ENCODE results near the gene KLC3. TPM values are rescaled to one million over a fixed set of nuclear protein-coding genes. Genes with fewer than 3 reads are reported as not detected.
A peak's percentile ranks its signal among the peaks of the same experiment; 100 is the strongest.
"Not testable (repeated sequence)": the region's sequence is repeated elsewhere in the genome, so short reads cannot be mapped to it uniquely, and the experiment has no call there.

Gene KLC3
- polyA plus RNA-seq (ENCODE audit: insufficient read length in 4 of 4) = 1 to 10 TPM in 2 of 4 donors, under 1 TPM in 2; 0.27 to 2.1 (median 1.3) TPM

DNA sequence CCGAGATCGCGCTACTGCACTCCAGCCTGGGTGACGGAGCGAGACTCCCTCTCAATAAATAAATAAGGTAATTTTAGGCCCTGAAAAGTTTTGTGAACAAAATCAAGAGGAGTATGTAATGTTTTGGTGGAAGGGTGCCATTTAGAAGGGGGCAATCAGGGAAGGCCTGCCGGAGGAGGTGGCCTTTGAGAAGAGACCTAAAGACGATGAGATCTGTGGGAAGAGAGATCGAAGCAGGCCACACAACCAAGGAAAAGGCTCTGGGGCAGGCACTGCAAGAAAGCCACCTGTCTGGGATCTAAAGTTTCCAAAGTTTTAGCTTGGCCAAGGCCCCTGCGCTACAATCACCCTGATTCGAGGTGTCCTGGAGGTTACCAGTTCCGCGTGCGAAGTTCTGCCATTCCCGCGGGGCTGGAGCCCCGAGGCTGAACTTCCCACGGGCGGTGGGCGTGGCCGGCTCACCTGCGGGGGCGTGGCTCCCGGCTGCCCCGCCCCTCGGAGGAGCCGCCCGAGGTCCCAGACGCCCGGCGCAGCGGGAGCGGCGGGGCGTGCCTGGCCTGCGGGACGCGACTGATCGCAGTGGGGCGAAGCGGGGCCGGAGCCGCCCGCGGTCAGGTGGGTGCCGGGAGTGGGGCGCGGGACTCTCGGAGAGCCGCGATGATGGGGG lies at the start of gene KLC3:
KLC3 (plus strand) TSS at position 519 of the 667 bp plus-strand sequence. CDS start 4,792 bp downstream, outside the sequence.
- no peak for DNase-seq (ENCODE audit: low read depth in 4 of 4, low spot score in 3 of 4)

- no peak for DNase-seq (ENCODE audit: low read depth in 4 of 4, low spot score in 3 of 4)
Measured at GRCh38 chr19:45291834-45292233, 48.7 kb upstream of the KLC3 start.

- no peak for DNase-seq (ENCODE audit: low read depth in 4 of 4, low spot score in 3 of 4)
Measured at GRCh38 chr19:45293682-45294081, 46.9 kb upstream of the KLC3 start.

DNA sequence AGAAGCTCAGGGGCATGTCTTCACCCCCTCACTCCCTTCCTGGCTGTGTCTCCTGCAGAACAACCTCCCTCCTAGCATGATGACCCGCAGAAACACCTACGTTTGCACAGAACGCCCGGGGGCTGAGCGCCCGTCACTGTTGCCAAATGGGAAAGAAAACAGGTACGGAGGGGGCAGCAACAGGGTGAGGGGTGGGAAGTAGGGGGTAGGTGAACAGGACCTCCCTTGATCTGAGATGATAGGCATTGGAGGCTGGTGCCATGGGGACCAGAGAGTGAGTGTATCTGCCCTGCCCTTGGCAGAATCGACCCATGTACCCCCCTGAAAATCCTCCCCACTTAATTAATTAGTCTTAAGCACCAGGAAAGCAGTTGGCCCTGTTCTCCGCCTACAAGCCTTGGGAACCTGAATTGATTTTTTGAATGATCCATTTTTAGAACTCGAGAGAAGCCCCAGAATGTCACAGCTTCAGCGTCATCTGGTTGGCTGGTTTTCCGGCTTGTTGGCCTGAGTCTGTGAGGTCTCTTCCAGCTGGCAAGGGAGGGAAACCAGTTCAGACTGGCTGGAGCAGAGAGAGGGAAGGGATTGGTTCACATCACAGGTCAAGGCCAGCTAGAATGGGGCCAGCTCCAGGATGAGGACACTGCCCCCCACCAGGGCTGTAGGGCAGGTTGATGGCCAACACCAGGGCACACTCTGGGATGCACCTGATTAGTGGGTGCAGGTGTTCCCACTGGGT lies 46.1 kb upstream of the KLC3 start:
- DNase-seq (ENCODE audit: low read depth in 4 of 4, low spot score in 3 of 4) = no peak

GRCh38 chr19:45295873-45296272 lies 44.7 kb upstream of the KLC3 start:
- no peak for DNase-seq (ENCODE audit: low read depth in 4 of 4, low spot score in 3 of 4)

GRCh38 chr19:45296355-45296754 lies 44.2 kb upstream of the KLC3 start:
- DNase-seq (ENCODE audit: low read depth in 4 of 4, low spot score in 3 of 4) = no peak

- no peak for DNase-seq (ENCODE audit: low read depth in 4 of 4, low spot score in 3 of 4)
Measured at GRCh38 chr19:45297674-45298073, 42.9 kb upstream of the KLC3 start.

DNA sequence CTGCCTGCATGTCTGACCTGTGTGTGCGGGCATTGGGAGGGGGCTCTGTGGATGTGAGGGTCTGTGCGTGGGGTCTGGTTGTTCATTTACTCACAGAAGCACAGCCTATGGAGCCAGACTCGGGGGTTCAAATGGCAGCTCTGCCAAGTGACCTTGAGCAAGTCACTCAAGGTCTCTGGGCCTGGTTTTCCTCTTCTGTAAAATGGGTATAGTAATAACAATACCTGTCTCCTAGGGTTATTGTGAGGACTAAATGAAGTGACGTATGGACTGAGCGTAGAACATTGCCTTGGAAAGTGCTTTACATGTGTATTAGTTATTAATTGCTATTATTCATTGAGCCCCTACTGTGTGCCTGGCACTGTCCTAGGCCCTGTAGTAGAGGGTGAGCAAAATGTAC lies 42.3 kb upstream of the KLC3 start:
- no peak for DNase-seq (ENCODE audit: low read depth in 4 of 4, low spot score in 3 of 4)

- DNase-seq (ENCODE audit: low read depth in 4 of 4, low spot score in 3 of 4) = no peak
Measured at GRCh38 chr19:45299719-45300118, 40.8 kb upstream of the KLC3 start.

DNA sequence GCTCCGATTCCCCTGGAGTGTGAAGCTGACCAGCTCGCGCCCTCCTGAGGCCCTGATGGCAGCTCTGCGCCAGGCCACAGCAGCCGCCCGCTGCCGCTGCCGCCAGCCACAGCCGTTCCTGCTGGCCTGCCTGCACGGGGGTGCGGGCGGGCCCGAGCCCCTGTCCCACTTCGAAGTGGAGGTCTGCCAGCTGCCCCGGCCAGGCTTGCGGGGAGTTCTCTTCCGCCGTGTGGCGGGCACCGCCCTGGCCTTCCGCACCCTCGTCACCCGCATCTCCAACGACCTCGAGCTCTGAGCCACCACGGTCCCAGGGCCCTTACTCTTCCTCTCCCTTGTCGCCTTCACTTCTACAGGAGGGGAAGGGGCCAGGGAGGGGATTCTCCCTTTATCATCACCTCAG lies 38.1 kb upstream of the KLC3 start:
- no peak for DNase-seq (ENCODE audit: low read depth in 4 of 4, low spot score in 3 of 4)

DNA sequence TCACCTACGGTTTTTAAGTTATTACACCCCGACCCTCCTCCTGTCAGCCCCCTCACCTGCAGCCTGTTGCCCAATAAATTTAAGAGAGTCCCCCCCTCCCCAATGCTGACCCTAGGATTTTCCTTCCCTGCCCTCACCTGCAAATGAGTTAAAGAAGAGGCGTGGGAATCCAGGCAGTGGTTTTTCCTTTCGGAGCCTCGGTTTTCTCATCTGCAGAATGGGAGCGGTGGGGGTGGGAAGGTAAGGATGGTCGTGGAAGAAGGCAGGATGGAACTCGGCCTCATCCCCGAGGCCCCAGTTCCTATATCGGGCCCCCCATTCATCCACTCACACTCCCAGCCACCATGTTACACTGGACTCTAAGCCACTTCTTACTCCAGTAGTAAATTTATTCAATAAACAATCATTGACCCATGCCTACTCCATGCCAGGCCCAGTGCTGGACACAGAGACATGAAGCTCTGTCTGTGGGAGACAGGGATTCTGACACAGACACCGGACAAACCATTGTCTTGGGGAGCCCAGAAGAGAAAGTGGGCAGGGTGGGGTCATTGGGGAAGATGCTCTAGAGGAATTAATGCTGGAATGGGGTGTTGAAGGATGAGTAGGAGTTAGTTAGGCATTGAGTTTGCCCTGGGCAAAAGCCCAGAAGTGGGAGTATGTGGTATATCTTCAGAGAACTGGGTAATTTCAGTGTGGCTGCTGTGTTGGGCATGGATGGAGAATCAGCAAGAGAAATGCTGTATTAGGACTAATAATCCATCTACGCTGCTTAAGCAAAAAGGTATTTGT lies 37.1 kb upstream of the KLC3 start:
- DNase-seq (ENCODE audit: low read depth in 4 of 4, low spot score in 3 of 4) = no peak

GRCh38 chr19:45304141-45304926 lies 36.2 kb upstream of the KLC3 start:
- no peak for DNase-seq (ENCODE audit: low read depth in 4 of 4, low spot score in 3 of 4)

GRCh38 chr19:45305007-45305406 lies 35.5 kb upstream of the KLC3 start:
- no peak for DNase-seq (ENCODE audit: low read depth in 4 of 4, low spot score in 3 of 4)

DNA sequence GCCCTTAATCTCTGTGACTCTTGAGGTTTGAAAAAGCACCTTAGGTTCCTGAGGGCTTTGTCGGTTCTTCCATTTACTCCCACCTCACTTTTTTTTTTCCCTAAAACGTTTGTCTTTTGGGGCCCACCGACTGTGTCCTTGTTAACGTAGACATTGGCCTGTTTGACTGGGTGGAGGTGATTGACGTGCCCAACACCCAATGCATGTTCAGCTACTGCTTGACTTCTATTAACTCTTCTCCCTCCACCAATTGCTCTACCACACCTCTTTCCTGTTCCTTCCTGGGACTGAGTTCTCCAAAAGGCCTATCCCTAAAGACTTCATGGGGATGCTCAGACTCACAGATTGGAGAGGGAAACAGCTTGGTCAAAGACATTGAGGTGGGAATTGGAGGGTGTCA lies 35.1 kb upstream of the KLC3 start:
- DNase-seq (ENCODE audit: low read depth in 4 of 4, low spot score in 3 of 4) = no peak

- no peak for DNase-seq (ENCODE audit: low read depth in 4 of 4, low spot score in 3 of 4)
Measured at GRCh38 chr19:45306040-45306439, 34.5 kb upstream of the KLC3 start.

DNA sequence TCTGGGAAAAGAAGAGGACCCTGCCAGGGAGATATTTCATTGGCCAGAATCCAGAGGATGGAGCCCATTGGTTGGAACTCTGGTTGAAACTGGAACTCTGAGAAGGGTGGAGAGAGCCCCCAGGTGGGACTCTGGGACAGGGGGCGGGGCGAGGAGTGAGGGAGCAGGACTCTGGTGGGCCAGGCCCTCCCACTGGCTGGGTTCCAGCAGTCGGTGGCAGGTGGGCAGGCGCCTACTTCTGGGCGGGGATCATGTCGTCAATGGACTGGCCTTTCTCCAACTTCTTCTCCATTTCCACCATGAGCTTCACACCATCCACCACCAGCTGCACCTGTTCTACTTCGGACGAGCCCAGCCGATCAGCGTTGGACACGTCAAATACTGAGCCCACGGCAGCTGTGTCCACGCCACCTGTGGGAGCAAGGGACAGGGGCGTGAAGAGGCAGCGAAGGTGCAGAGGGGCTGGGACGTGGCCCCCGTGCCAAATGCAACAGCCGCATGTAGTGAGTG lies 34.0 kb upstream of the KLC3 start:
- peak in 1 of 4 donors; percentile 21 for DNase-seq (ENCODE audit: low read depth in 4 of 4, low spot score in 3 of 4)

DNA sequence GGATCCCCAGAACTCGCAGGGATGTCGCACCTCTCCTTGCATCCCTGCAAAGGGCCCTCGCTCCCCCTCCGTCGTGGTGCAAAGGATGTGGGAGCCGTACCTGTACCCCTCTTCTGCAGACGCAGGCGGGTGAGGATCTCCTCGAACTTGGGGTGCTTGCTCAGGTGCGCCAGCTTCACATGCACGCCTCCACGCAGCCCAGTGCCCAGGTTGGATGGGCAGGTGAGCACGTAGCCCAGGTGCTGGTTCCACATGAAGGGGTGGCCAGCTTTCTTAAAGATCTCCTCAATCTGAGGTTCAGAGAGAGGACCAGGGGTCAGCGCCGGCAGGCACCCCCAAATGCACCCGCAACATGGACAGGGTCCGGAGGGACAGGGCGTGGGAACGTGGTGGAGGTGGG lies 33.2 kb upstream of the KLC3 start:
- DNase-seq (ENCODE audit: low read depth in 4 of 4, low spot score in 3 of 4) = no peak

GRCh38 chr19:45309322-45309721 lies 31.2 kb upstream of the KLC3 start:
- not testable (repeated sequence) for DNase-seq (ENCODE audit: low read depth in 4 of 4, low spot score in 3 of 4)

DNA sequence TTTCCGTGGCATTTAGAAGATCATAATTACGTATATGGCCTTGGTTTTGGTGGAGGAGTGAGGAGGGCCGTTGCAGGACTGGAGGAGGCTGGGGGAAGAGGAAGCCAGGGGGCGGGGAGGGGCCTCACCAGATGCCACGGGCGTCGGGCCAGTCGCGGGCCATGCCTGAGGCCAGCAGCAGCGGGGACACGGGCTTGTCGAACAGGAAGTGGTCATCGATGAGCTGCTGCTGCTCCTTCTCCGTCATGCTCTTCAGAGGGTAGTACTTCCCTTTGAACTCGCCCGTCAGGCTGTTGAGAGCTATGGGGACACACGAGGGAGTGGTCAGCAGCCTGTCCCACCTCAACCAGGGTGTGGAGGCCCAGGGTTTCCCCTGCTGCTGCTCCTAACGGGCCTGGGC lies 28.9 kb upstream of the KLC3 start:
- no peak for DNase-seq (ENCODE audit: low read depth in 4 of 4, low spot score in 3 of 4)

DNA sequence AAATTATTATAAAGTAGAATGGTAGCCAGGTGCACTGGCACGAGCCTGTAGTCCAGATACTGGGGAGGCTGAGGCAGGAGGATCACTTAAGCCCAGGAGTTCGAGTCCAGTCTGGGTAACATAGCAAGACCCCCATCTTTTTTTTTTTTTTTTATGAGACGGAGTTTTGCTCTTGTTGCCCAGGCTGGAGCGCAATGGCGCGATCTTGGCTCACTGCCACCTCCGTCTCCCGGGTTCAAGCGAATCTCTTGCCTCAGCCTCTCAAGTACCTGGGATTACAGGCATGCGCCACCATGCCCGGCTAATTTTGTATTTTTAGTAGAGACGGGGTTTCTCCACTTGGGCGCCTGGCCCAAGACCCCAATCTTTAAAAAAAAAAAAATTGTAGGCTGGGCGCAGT lies 28.3 kb upstream of the KLC3 start:
- not testable (repeated sequence) for DNase-seq (ENCODE audit: low read depth in 4 of 4, low spot score in 3 of 4)

Data from left renal pelvis (tissue), 4 donors.